Upper lobe of left lung (tissue), 6 donors: ENCODE measurements around the gene SERPINB8. TPM values are rescaled to one million over a fixed set of nuclear protein-coding genes. Genes with fewer than 3 reads are reported as not detected.

ENCODE experiments used
- ATAC-seq, 2 donors: fragments of 200-7000 bp; cut with Tn5 transposase; one replicate each; pipeline ENCODE4 v1.9.1; 2022; ENCODE audit warnings: mild to moderate bottlenecking in 2 of 2, moderate library complexity in 2 of 2; ENCODE audit not compliant: low FRiP score in 2 of 2
- DNase-seq, 2 donors: peaks; one replicate each; pipeline ENCODE4 v3.0.0-alpha.2; 2019 to 2020
- H3K27ac ChIP-seq, 4 donors: fragments of 200-600 bp; sonication (generic); one replicate each; pipeline ENCODE4 v1.5.1; 2016 to 2019
- H3K27me3 ChIP-seq, 4 donors: fragments of 200-600 bp; sonication (generic); one replicate each; pipeline ENCODE4 v1.5.1; 2017 to 2019
- H3K36me3 ChIP-seq, 4 donors: fragments of 200-600 bp; sonication (generic); one replicate each; pipeline ENCODE4 v1.5.1; 2016 to 2019
- H3K4me1 ChIP-seq, 4 donors: fragments of 200-600 bp; sonication (generic); one replicate each; pipeline ENCODE4 v1.5.1; 2018 to 2019
- H3K4me3 ChIP-seq, 4 donors: fragments of 200-600 bp; sonication (generic); one replicate each; pipeline ENCODE4 v1.5.1; 2017 to 2019; ENCODE audit warnings: mild to moderate bottlenecking in 2 of 4, moderate library complexity in 1 of 4
- H3K9me3 ChIP-seq, 4 donors: fragments of 200-600 bp; sonication (generic); one replicate each; pipeline ENCODE4 v1.5.1; 2018 to 2019
- EP300 ChIP-seq, 4 donors: sonication (generic); formaldehyde crosslinking; IDR thresholded peaks; one replicate each; pipeline ENCODE4 v1.5.1; 2017; ENCODE audit warnings: antibody characterized with exemption in 4 of 4, control low read depth in 2 of 4
- POLR2A ChIP-seq, 4 donors: fragments of 450-650 bp; IDR thresholded peaks; one replicate each; pipeline ENCODE4 v1.5.1; 2016 to 2017; ENCODE audit warnings: antibody characterized with exemption in 4 of 4, mild to moderate bottlenecking in 2 of 4
- POLR2AphosphoS5 ChIP-seq, 2 donors: sonication (generic); formaldehyde crosslinking; IDR thresholded peaks; one replicate each; pipeline ENCODE4 v1.5.1; 2017; ENCODE audit warnings: antibody characterized with exemption in 2 of 2
- WGBS, 2 donors: methylation state at CpG; one replicate each; pipeline ENCODE4 v1.1.5; 2017 to 2018; 5-methylcytosine and 5-hydroxymethylcytosine counted together
- total RNA-seq, 6 donors: library from RNA; depleted of rRNA in 4 of 6; stranded (reverse); fragments of >200 nt in 4 of 6; gene quantifications; one replicate each; pipeline versions ENCODE4 v1.1.0 to v1.2.1, GENCODE V29; 2016 to 2021
- TF ChIP-seq, protein P1 (sequence below), 6 experiments: fragments of 450-650 bp in 4 of 6; fragments of 200-600 bp in 2 of 6; sonication (generic) in 2 of 6; IDR thresholded peaks; one replicate each; pipeline ENCODE4 v1.5.1; 2016 to 2019; ENCODE audit warnings: antibody characterized with exemption in 6 of 6
- donor health status: DM: no; HTN: no; CAD: no; lungs with moderate emphysema.
- donor health status: DM: no; HTN: yes; CAD: no; lungs with severe emphysema.

Gene SERPINB8
- total RNA-seq, 6 donors from 2014 or later: 8.4 to 33.7 (median 22.4) TPM

DNA sequence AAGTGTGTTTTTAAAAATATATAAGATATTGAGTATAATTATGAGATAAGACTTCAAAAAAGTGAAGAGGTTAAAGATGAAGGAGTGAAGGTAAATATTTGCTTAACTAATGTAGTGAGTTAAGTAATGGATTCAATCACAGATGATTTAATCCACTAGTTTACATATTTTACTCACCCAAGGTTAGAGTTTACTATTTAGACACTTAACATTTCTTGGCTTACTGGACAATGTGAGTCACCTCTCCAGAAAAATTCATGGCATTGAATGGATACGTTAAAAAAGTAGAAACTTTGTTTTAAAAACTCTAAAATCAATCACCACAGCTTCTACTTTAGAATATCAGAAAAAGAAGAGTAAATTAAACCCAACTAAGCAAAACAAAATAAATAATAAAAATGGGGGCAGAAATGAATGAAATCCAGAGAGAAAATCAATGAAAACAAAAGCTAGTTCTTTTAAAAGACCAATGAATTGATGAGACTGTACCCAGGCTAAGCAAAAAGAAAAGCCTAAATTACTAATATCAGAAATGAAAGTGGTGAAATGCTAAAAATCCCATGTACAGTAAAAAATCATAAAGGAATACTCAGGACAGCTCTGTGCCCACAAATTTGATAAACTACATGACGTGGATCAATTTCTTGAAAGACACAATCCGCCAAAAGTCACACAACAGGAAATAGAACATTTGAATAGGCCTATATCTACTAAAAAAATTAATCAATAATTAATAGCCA lies 22.7 kb upstream of the SERPINB8 start:
- H3K27ac ChIP-seq: no peak overlapping the region
- H3K36me3 ChIP-seq: no peaks in the 10 kb centered on the region
- ATAC-seq (no peak), DNase-seq (no peak)
- H3K4me1 ChIP-seq: peaks cover 0 to 12% (median 7%) of the 10 kb centered on the region in 4 donors
- WGBS, 2 donors: 83% methylated on average over 3 of the region's 3 CpGs
- H3K4me3 ChIP-seq: no peak overlapping the region
- TF ChIP-seq, protein P1, sequence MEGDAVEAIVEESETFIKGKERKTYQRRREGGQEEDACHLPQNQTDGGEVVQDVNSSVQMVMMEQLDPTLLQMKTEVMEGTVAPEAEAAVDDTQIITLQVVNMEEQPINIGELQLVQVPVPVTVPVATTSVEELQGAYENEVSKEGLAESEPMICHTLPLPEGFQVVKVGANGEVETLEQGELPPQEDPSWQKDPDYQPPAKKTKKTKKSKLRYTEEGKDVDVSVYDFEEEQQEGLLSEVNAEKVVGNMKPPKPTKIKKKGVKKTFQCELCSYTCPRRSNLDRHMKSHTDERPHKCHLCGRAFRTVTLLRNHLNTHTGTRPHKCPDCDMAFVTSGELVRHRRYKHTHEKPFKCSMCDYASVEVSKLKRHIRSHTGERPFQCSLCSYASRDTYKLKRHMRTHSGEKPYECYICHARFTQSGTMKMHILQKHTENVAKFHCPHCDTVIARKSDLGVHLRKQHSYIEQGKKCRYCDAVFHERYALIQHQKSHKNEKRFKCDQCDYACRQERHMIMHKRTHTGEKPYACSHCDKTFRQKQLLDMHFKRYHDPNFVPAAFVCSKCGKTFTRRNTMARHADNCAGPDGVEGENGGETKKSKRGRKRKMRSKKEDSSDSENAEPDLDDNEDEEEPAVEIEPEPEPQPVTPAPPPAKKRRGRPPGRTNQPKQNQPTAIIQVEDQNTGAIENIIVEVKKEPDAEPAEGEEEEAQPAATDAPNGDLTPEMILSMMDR (IDR thresholded peaks at IDR 0.05): no peak
- no peak for TF ChIP-seq POLR2A (IDR thresholded peaks at IDR 0.05)
- no peak for TF ChIP-seq EP300 (IDR thresholded peaks at IDR 0.05)
- TF ChIP-seq POLR2AphosphoS5 (IDR thresholded peaks at IDR 0.05): no peak
- H3K27me3 ChIP-seq: no peaks in the 10 kb centered on the region
- H3K9me3 ChIP-seq: no peaks in the 10 kb centered on the region

DNA sequence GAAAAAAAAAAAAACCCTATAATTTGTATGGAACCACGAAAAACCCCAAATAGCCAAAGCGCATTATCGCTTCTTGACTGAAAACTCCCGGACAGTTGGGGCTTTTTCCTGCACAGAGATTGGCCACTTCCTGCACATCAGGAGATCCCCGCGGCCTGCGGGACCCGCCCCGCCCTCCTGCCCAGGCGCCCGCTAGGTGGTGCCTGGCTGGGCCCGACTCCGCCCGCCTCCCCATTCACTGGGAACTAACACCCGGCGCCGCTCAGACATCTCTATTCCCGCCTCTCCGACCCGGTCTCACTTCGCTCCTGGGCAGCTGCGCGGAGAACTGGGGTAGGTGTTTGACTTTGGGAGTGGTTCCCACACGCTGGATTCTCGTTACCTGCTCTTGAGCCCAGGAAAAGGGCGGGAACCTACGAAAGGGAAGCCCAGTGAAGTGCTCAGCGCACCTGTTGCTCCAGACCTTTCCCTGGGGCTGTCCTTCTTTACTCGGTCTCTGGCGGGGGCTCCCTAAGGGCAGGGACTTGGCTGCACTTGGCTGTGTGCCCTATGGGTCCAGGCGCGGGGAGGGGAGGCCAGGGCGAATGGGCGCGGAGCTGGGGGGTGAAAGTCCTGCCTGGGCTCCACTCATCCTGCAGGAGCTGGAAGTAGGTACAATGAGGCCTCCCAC lies 20.7 kb upstream of the SERPINB8 start, which contains the start of gene HMSD:
TSS of gene HMSD (plus strand) at position 234 of the 670 bp plus-strand sequence. CDS start 4,155 bp downstream, outside the sequence.
- peaks cover 0 to 12% (median 7%) of the 10 kb centered on the region in 4 donors for H3K4me1 ChIP-seq
- WGBS, 2 donors: 16 to 19% methylated on average over 35 of the region's 35 CpGs
- no peaks in the 10 kb centered on the region for H3K9me3 ChIP-seq
- peak; percentile 88 to 93 for DNase-seq
- peak within 1 kb of the TSS in 3 of 4 donors; percentile 23 to 44 (median 34) for H3K4me3 ChIP-seq
- TF ChIP-seq, protein P1 (IDR thresholded peaks at IDR 0.05): peak; percentile 11 to 36 (median 32)
- TF ChIP-seq POLR2A (IDR thresholded peaks at IDR 0.05) (no peak), EP300 (IDR thresholded peaks at IDR 0.05) (no peak), POLR2AphosphoS5 (IDR thresholded peaks at IDR 0.05) (peak in 1 of 2 donors; percentile 8)
- H3K27me3 ChIP-seq: no peaks in the 10 kb centered on the region
- peak; percentile 89 to 92 for ATAC-seq
- H3K27ac ChIP-seq: peak within 1 kb of the TSS; percentile 3 to 57 (median 49)
- no peaks in the 10 kb centered on the region for H3K36me3 ChIP-seq

DNA sequence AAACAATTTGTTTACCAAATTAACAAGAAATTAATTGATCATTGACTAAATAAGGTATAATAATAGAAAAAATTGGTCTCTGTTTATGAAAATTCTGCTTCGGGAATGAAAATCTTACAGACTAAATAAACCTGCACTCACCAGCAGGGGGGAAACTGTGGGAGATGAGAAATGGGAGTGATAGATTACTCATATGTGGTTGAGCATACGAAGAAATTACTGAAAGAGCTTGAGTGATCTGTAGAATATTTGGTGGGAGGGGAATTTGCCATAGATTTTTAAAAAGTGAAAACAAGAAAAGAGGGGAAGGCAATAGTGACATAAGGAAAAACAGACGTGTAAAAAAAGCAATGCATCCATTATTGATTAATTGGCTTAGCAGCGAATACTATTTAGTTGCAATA lies 18.6 kb upstream of the SERPINB8 start:
- WGBS, 2 donors: 75 to 76% methylated on average over 4 of the region's 4 CpGs
- Histone ChIP-seq H3K9me3 (no peaks in the 10 kb centered on the region), H3K27ac (no peak overlapping the region), H3K4me3 (no peak overlapping the region), H3K27me3 (no peaks in the 10 kb centered on the region), H3K36me3 (no peaks in the 10 kb centered on the region), H3K4me1 (peaks cover 0 to 12% (median 7%) of the 10 kb centered on the region in 4 donors)
- no peak for TF ChIP-seq EP300 (IDR thresholded peaks at IDR 0.05)
- TF ChIP-seq, protein P1 (IDR thresholded peaks at IDR 0.05): no peak
- no peak for TF ChIP-seq POLR2A (IDR thresholded peaks at IDR 0.05)
- TF ChIP-seq POLR2AphosphoS5 (IDR thresholded peaks at IDR 0.05): no peak
- ATAC-seq (no peak), DNase-seq (no peak)

DNA sequence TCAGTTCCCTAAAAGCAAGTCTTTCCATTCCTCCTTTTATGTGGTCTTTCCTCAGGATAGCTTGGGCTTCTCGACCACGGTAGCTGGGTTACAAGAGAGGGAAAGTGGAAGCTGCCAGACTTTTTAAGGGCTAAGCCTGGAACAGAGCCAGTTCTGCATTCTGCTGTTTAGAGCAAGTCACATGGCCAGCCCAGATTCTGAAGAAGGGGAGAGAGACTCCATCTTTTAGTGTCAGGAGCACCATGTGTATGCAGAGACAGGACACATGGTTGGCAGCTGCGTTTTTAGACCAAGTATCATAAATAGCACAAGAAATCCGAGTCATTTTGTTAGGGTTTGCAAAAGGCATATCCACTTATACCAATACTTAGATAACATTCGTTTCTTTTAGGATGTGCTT lies 16.1 kb upstream of the SERPINB8 start:
- TF ChIP-seq POLR2A (IDR thresholded peaks at IDR 0.05): no peak
- TF ChIP-seq POLR2AphosphoS5 (IDR thresholded peaks at IDR 0.05): no peak
- TF ChIP-seq, protein P1 (IDR thresholded peaks at IDR 0.05): no peak
- TF ChIP-seq EP300 (IDR thresholded peaks at IDR 0.05): no peak
- Histone ChIP-seq H3K27ac (no peak overlapping the region), H3K4me1 (peaks cover 0 to 11% (median 6%) of the 10 kb centered on the region in 4 donors), H3K9me3 (no peaks in the 10 kb centered on the region), H3K4me3 (no peak overlapping the region), H3K36me3 (no peaks in the 10 kb centered on the region), H3K27me3 (no peaks in the 10 kb centered on the region)
- 43 to 49% methylated on average over 5 of the region's 5 CpGs for WGBS, 2 donors
- DNase-seq (no peak), ATAC-seq (no peak)
